Hepatocyte (in vitro differentiated cells): ENCODE results near the gene MAD1L1. TPM values are rescaled to one million over a fixed set of nuclear protein-coding genes. Genes with fewer than 3 reads are reported as not detected.

Experiments
- DNase-seq: peaks from one replicate; pipeline ENCODE4 v3.0.0-alpha.2; 2016; ENCODE audit warnings: low spot score
- H2AFZ ChIP-seq: fragments of 200-600 bp; sonication (generic); 2 replicates; pipeline ENCODE4 v1.6.0; 2016; ENCODE audit warnings: antibody characterized with exemption, mild to moderate bottlenecking
- H3K27ac ChIP-seq: fragments of 200-600 bp; sonication (generic); 2 replicates; pipeline ENCODE4 v1.5.1; 2016; ENCODE audit warnings: mild to moderate bottlenecking
- H3K27me3 ChIP-seq: fragments of 200-600 bp; sonication (generic); 2 replicates; pipeline ENCODE4 v1.6.1; 2016
- H3K36me3 ChIP-seq: fragments of 200-600 bp; sonication (generic); replicated peaks from 2 replicates; pipeline ENCODE4 v1.5.1; 2016; ENCODE audit warnings: low read depth; ENCODE audit not compliant: insufficient read depth
- H3K4me1 ChIP-seq: fragments of 200-600 bp; sonication (generic); 2 replicates; pipeline ENCODE4 v1.5.1; 2016; ENCODE audit warnings: mild to moderate bottlenecking, moderate library complexity; ENCODE audit not compliant: insufficient read depth
- H3K4me2 ChIP-seq: fragments of 200-600 bp; sonication (generic); 2 replicates; pipeline ENCODE4 v1.6.0; 2016
- H3K4me3 ChIP-seq: fragments of 200-600 bp; sonication (generic); 2 replicates; pipeline ENCODE4 v1.5.1; 2016; ENCODE audit warnings: mild to moderate bottlenecking
- H3K79me2 ChIP-seq: fragments of 200-600 bp; sonication (generic); 2 replicates; pipeline ENCODE4 v1.6.0; 2017; ENCODE audit warnings: mild to moderate bottlenecking
- H3K9me2 ChIP-seq: fragments of 200-600 bp; sonication (generic); replicated peaks from 2 replicates; pipeline ENCODE4 v1.6.0; 2017; ENCODE audit warnings: mild to moderate bottlenecking; ENCODE audit not compliant: insufficient read depth
- H3K9me3 ChIP-seq: fragments of 200-600 bp; sonication (generic); 2 replicates; pipeline ENCODE4 v1.5.1; 2016; ENCODE audit warnings: low read depth, mild to moderate bottlenecking
- H4K20me1 ChIP-seq: fragments of 200-600 bp; sonication (generic); 2 replicates; pipeline ENCODE4 v1.6.0; 2016; ENCODE audit warnings: mild to moderate bottlenecking; ENCODE audit not compliant: insufficient read depth, poor library complexity, severe bottlenecking
- EZH2 ChIP-seq: fragments of 200-600 bp; sonication (generic); IDR thresholded peaks from 2 replicates; pipeline ENCODE4 v1.6.1; 2016; ENCODE audit warnings: antibody characterized with exemption, mild to moderate bottlenecking, borderline replicate concordance
- EZH2phosphoT487 ChIP-seq: fragments of 200-600 bp; sonication (generic); IDR thresholded peaks from one replicate; pipeline ENCODE4 v1.6.1; 2018; ENCODE audit warnings: antibody characterized with exemption, mild to moderate bottlenecking, low read depth, moderate library complexity; ENCODE audit not compliant: unreplicated experiment, severe bottlenecking
- WGBS: methylation state at CpG from one replicate; pipeline ENCODE4 v1.1.6; 2016; ENCODE audit warnings: low lambda C conversion rate; ENCODE audit errors: missing lambda C conversion rate; 5-methylcytosine and 5-hydroxymethylcytosine counted together
- polyA plus RNA-seq: library from polyadenylated mRNA; unstranded; fragments of >200 nt; fragmentation: Nextera tagmentation; extraction: Ambion mirVana; gene quantifications from 2 replicates; pipeline ENCODE4 v1.2.1, GENCODE V29; 2016
- total RNA-seq: library from RNA; depleted of rRNA; stranded (reverse); fragments of >200 nt; gene quantifications from 2 replicates; pipeline ENCODE4 v1.2.3, GENCODE V29; 2014
- TF ChIP-seq, protein P1 (sequence below): fragments of 200-600 bp; sonication (generic); IDR thresholded peaks from 2 replicates; pipeline ENCODE4 v1.5.1; 2016; ENCODE audit warnings: antibody characterized with exemption, mild to moderate bottlenecking; ENCODE audit not compliant: poor library complexity

The MAD1L1 gene
- total and polyA plus RNA-seq, 2 experiments from 2014 or later = 30.7 to 31.0 TPM

DNA sequence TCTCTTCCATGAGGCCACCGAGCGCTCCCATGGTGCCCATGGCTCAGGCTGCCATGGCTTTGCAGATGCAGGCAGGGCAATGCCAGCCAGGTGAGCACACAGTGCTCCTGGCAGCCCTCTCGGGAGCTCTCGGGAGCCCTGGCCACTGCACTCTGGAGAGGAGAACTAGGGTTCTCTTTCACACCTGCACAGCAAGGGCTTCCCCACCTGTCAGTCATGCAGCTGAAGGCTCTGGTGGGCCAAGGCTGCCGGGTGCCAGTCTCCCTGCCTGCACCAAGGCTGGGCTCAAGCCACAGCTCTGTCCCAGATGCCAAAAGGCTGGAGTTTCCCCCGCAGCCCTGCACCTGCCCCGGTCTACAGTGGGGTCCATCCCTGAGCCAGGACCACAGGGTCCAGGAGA, 41.9 kb upstream of the MAD1L1 start:
- Histone ChIP-seq H3K4me2 (no peak overlapping the region), H3K27me3 (no peaks in the 10 kb centered on the region), H3K36me3 (no peaks in the 10 kb centered on the region), H3K9me3 (no peaks in the 10 kb centered on the region), H3K4me1 (peaks cover 16% of the 10 kb centered on the region), H3K9me2 (no peaks in the 10 kb centered on the region), H3K27ac (no peak overlapping the region), H2AFZ (no peak overlapping the region), H4K20me1 (no peaks in the 10 kb centered on the region), H3K4me3 (no peak overlapping the region), H3K79me2 (peaks cover 12% of the 10 kb centered on the region)
- TF ChIP-seq EZH2 = no peak
- no peak for TF ChIP-seq EZH2phosphoT487
- TF ChIP-seq, protein P1, sequence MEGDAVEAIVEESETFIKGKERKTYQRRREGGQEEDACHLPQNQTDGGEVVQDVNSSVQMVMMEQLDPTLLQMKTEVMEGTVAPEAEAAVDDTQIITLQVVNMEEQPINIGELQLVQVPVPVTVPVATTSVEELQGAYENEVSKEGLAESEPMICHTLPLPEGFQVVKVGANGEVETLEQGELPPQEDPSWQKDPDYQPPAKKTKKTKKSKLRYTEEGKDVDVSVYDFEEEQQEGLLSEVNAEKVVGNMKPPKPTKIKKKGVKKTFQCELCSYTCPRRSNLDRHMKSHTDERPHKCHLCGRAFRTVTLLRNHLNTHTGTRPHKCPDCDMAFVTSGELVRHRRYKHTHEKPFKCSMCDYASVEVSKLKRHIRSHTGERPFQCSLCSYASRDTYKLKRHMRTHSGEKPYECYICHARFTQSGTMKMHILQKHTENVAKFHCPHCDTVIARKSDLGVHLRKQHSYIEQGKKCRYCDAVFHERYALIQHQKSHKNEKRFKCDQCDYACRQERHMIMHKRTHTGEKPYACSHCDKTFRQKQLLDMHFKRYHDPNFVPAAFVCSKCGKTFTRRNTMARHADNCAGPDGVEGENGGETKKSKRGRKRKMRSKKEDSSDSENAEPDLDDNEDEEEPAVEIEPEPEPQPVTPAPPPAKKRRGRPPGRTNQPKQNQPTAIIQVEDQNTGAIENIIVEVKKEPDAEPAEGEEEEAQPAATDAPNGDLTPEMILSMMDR = no peak
- WGBS = 82% methylated on average over 7 of the region's 7 CpGs
- DNase-seq = no peak

DNA sequence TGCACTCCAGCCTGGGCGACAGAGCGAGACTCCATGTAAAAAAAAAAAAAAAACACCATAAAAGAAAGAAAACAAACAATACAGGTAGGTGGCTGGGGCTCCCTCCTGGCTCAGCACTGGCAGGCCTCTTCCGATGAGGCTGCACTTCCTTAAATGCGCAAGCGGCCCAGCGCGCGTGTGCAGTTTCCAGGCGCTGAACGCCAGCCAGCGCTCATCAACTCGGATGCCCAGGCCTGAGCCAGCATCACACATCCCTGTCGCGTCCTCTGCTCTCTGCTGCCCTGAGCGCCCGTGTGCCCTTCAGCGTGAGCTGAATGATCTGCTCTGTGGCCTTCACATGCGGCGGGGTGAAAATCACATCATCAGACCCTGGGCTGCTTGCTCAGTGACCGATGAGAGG, 41.1 kb upstream of the MAD1L1 start:
- TF ChIP-seq EZH2 (no peak), EZH2phosphoT487 (no peak)
- TF ChIP-seq, protein P1 = no peak
- H3K27ac ChIP-seq = no peak overlapping the region
- H3K9me3 ChIP-seq = no peaks in the 10 kb centered on the region
- H2AFZ ChIP-seq = no peak overlapping the region
- no peak for DNase-seq
- no peaks in the 10 kb centered on the region for H3K9me2 ChIP-seq
- no peaks in the 10 kb centered on the region for H4K20me1 ChIP-seq
- H3K36me3 ChIP-seq = no peaks in the 10 kb centered on the region
- H3K27me3 ChIP-seq = no peaks in the 10 kb centered on the region
- H3K79me2 ChIP-seq = peaks cover 7% of the 10 kb centered on the region
- H3K4me1 ChIP-seq = peaks cover 14% of the 10 kb centered on the region
- WGBS = 98% methylated on average over 20 of the region's 20 CpGs
- no peak overlapping the region for H3K4me2 ChIP-seq
- no peak overlapping the region for H3K4me3 ChIP-seq

DNA sequence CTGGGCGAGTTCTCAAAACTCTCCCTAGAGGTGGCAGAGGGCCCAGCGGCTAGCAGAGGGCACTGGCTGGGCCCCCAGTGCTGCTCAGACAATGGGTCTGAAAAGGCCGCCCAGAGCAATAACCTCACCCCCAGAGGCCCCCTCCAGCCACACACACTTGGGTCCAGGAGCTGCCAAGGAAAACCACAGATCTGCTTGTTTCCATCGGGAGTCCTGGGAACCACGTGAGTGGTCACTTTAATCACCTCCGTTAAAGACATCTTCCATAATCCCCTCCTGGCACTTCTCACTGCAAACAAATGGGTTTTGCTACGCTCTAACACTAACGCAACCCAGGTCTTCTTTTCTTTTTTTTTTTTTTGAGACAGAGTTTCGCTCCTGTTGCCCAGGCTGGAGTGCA, 39.3 kb upstream of the MAD1L1 start:
- H3K36me3 ChIP-seq = no peaks in the 10 kb centered on the region
- H3K27me3 ChIP-seq = no peaks in the 10 kb centered on the region
- H3K4me1 ChIP-seq = peaks cover 14% of the 10 kb centered on the region
- no peak overlapping the region for H3K27ac ChIP-seq
- no peak overlapping the region for H3K4me3 ChIP-seq
- no peaks in the 10 kb centered on the region for H3K9me3 ChIP-seq
- no peaks in the 10 kb centered on the region for H4K20me1 ChIP-seq
- H3K9me2 ChIP-seq = no peaks in the 10 kb centered on the region
- no peak overlapping the region for H3K4me2 ChIP-seq
- 70% methylated on average over 9 of the region's 9 CpGs for WGBS
- no peak for DNase-seq
- TF ChIP-seq EZH2 (no peak), EZH2phosphoT487 (no peak)
- TF ChIP-seq, protein P1 = no peak
- H2AFZ ChIP-seq = no peak overlapping the region
- peaks cover under 1% of the 10 kb centered on the region for H3K79me2 ChIP-seq
